OCI-LY7 (cell line): ENCODE data around the gene GTF2IRD1.

ENCODE experiments used
- CTCF ChIP-seq: fragments of 200-600 bp; sonication (generic); conservative IDR thresholded peaks from 2 replicates; pipeline ENCODE4 v1.5.1; 2014; ENCODE audit warnings: mild to moderate bottlenecking, antibody characterized with exemption, low read length, moderate library complexity, mixed read lengths
- EZH2phosphoT487 ChIP-seq: fragments of 200-600 bp; sonication (generic); IDR thresholded peaks from 2 replicates; pipeline ENCODE4 v1.6.1; 2018; ENCODE audit warnings: low read depth, borderline replicate concordance, mild to moderate bottlenecking, mixed run types, antibody characterized with exemption, low read length, moderate library complexity, mixed read lengths

GRCh38 chr7:74622228-74622749, 168.6 kb downstream of the GTF2IRD1 start:
- TF ChIP-seq CTCF (no peak), EZH2phosphoT487 (no peak)
